GM23338 (cell line): ENCODE results near the gene DNASE1L2. TPM values are rescaled to one million over a fixed set of nuclear protein-coding genes. Genes with fewer than 3 reads are reported as not detected.
A peak's percentile ranks its signal among the peaks of the same experiment; 100 is the strongest.

ENCODE experiments used
- ATAC-seq: fragments of 200-7000 bp; cut with Tn5 transposase; 3 replicates; pipeline ENCODE4 v1.9.1; 2020
- DNase-seq: peaks from one replicate; pipeline ENCODE4 v3.0.0-alpha.2; 2015; ENCODE audit warnings: low spot score
- H2AFZ ChIP-seq: fragments of 200-600 bp; sonication (generic); 2 replicates; pipeline ENCODE4 v1.8.0; 2016; ENCODE audit warnings: antibody characterized with exemption, mild to moderate bottlenecking, moderate library complexity
- H3F3A ChIP-seq: fragments of 200-600 bp; sonication (generic); replicated peaks from 2 replicates; pipeline ENCODE4 v1.8.0; 2017; ENCODE audit warnings: antibody characterized with exemption, mixed run types, low read depth
- H3K27ac ChIP-seq: fragments of 200-600 bp; sonication (generic); 2 replicates; pipeline ENCODE4 v1.6.1; 2016; ENCODE audit warnings: low read depth
- H3K27me3 ChIP-seq: fragments of 200-600 bp; sonication (generic); 2 replicates; pipeline ENCODE4 v1.8.0; 2016; ENCODE audit warnings: mild to moderate bottlenecking, mixed run types, moderate library complexity; ENCODE audit not compliant: insufficient read depth
- H3K36me3 ChIP-seq: fragments of 200-600 bp; sonication (generic); 2 replicates; pipeline ENCODE4 v1.8.0; 2016; ENCODE audit warnings: mild to moderate bottlenecking; ENCODE audit not compliant: insufficient read depth
- H3K4me1 ChIP-seq: fragments of 200-600 bp; sonication (generic); 2 replicates; pipeline ENCODE4 v1.8.0; 2016; ENCODE audit warnings: mild to moderate bottlenecking, moderate library complexity; ENCODE audit not compliant: insufficient read depth
- H3K4me2 ChIP-seq: fragments of 200-600 bp; sonication (generic); 2 replicates; pipeline ENCODE4 v1.7.1; 2017; ENCODE audit warnings: mixed run types
- H3K4me3 ChIP-seq: fragments of 200-600 bp; sonication (generic); 2 replicates; pipeline ENCODE4 v1.6.1; 2016; ENCODE audit warnings: mixed run types
- H3K79me2 ChIP-seq: fragments of 200-600 bp; sonication (generic); replicated peaks from 2 replicates; pipeline ENCODE4 v1.8.0; 2017; ENCODE audit warnings: mild to moderate bottlenecking; ENCODE audit not compliant: insufficient read depth
- H3K9me2 ChIP-seq: fragments of 200-600 bp; sonication (generic); 2 replicates; pipeline ENCODE4 v1.8.0; 2017; ENCODE audit not compliant: insufficient read depth
- H4K20me1 ChIP-seq: fragments of 200-600 bp; sonication (generic); replicated peaks from 2 replicates; pipeline ENCODE4 v1.8.0; 2017; ENCODE audit warnings: mild to moderate bottlenecking; ENCODE audit not compliant: insufficient read depth
- H3K27ac Mint-ChIP-seq: 2 replicates; pipeline ENCODE4 v1.8.0; 2020; ENCODE audit warnings: inconsistent platforms, mild to moderate bottlenecking, moderate library complexity, mixed read lengths
- H3K27me3 Mint-ChIP-seq: 3 replicates; pipeline ENCODE4 v1.8.0; 2022; ENCODE audit warnings: low read depth, mild to moderate bottlenecking, moderate library complexity, mixed read lengths, inconsistent platforms; ENCODE audit not compliant: insufficient read depth, poor library complexity
- H3K36me3 Mint-ChIP-seq: 3 replicates; pipeline ENCODE4 v1.8.0; 2021; ENCODE audit warnings: low read depth, mild to moderate bottlenecking, inconsistent platforms, moderate library complexity, mixed read lengths
- H3K4me1 Mint-ChIP-seq: 3 replicates; pipeline ENCODE4 v1.8.0; 2020; ENCODE audit warnings: mild to moderate bottlenecking, inconsistent platforms, mixed read lengths
- H3K4me3 Mint-ChIP-seq: 3 replicates; pipeline ENCODE4 v1.8.0; 2021; ENCODE audit warnings: moderate library complexity, mild to moderate bottlenecking, inconsistent platforms, mixed read lengths
- H3K9me3 Mint-ChIP-seq: 3 replicates; pipeline ENCODE4 v1.8.0; 2020; ENCODE audit warnings: moderate library complexity, mild to moderate bottlenecking, inconsistent platforms, mixed read lengths
- CREB1 ChIP-seq: fragments of 250-450 bp; sonication (Bioruptor Pico); IDR thresholded peaks from 2 replicates; pipeline ENCODE4 v1.5.0; 2020; ENCODE audit warnings: low read depth, mild to moderate bottlenecking, moderate library complexity
- CTCF ChIP-seq, 2 experiments: fragments of 200-600 bp in 1 of 2; sonication (generic) in 1 of 2; conservative IDR thresholded peaks; 2 replicates each; pipeline versions ENCODE4 v1.5.1 to v1.6.1; 2016 to 2017; ENCODE audit warnings: antibody characterized with exemption in 2 of 2, low read depth in 2 of 2, mild to moderate bottlenecking in 2 of 2, moderate library complexity in 1 of 2
- EZH2 ChIP-seq: fragments of 200-600 bp; sonication (generic); IDR thresholded peaks from one replicate; pipeline ENCODE4 v1.8.0; 2017; ENCODE audit warnings: antibody characterized with exemption, mild to moderate bottlenecking, low read depth; ENCODE audit not compliant: unreplicated experiment
- EZH2phosphoT487 ChIP-seq: fragments of 200-600 bp; sonication (generic); IDR thresholded peaks from one replicate; pipeline ENCODE4 v1.8.1; 2018; ENCODE audit warnings: antibody characterized with exemption; ENCODE audit not compliant: unreplicated experiment
- JUNB ChIP-seq: IDR thresholded peaks from one replicate; pipeline ENCODE4 v1.6.1; 2016; ENCODE audit warnings: antibody characterized with exemption; ENCODE audit not compliant: unreplicated experiment
- NANOG ChIP-seq: IDR thresholded peaks from 2 replicates; pipeline ENCODE4 v1.6.1; 2016; ENCODE audit warnings: antibody characterized with exemption, borderline replicate concordance
- POLR2AphosphoS5 ChIP-seq: IDR thresholded peaks from 2 replicates; pipeline ENCODE4 v1.6.1; 2016; ENCODE audit warnings: antibody characterized with exemption, low read depth
- REST ChIP-seq: IDR thresholded peaks from one replicate; pipeline ENCODE4 v1.6.1; 2018; ENCODE audit warnings: antibody characterized with exemption; ENCODE audit not compliant: unreplicated experiment
- STAT1 ChIP-seq: IDR thresholded peaks from one replicate; pipeline ENCODE4 v1.6.1; 2016; ENCODE audit warnings: antibody characterized with exemption; ENCODE audit not compliant: unreplicated experiment
- ZNF114 ChIP-seq: fragments of 250-450 bp; sonication (Bioruptor Pico); IDR thresholded peaks from 2 replicates; pipeline ENCODE4 v1.5.0; 2020; ENCODE audit warnings: mild to moderate bottlenecking, moderate library complexity
- ZNF331 ChIP-seq: fragments of 250-450 bp; sonication (Bioruptor Pico); IDR thresholded peaks from 2 replicates; pipeline ENCODE4 v1.5.0; 2020; ENCODE audit warnings: low read depth, mild to moderate bottlenecking, moderate library complexity
- polyA plus RNA-seq: library from polyadenylated mRNA; unstranded; fragments of >200 nt; fragmentation: Nextera tagmentation; extraction: Ambion mirVana; gene quantifications from 2 replicates; pipeline ENCODE4 v1.2.1, GENCODE V29; 2016
- total RNA-seq: library from RNA; depleted of rRNA; stranded (reverse); fragments of >200 nt; shearing (Covaris generic); gene quantifications from 2 replicates; pipeline ENCODE4 v1.2.3, GENCODE V29; 2014
- TF ChIP-seq, protein P1 (sequence below): fragments of 250-450 bp; sonication (Bioruptor Pico); IDR thresholded peaks from 2 replicates; pipeline ENCODE4 v1.5.0; 2020; ENCODE audit warnings: mild to moderate bottlenecking, moderate library complexity
- TF ChIP-seq, protein P2 (sequence below): IDR thresholded peaks from 2 replicates; pipeline ENCODE4 v1.6.1; 2016; ENCODE audit warnings: antibody characterized with exemption

Gene DNASE1L2
- total and polyA plus RNA-seq, 2 experiments from 2014 or later, result 0.23 TPM; not detected in 1

- TF ChIP-seq, protein P1, sequence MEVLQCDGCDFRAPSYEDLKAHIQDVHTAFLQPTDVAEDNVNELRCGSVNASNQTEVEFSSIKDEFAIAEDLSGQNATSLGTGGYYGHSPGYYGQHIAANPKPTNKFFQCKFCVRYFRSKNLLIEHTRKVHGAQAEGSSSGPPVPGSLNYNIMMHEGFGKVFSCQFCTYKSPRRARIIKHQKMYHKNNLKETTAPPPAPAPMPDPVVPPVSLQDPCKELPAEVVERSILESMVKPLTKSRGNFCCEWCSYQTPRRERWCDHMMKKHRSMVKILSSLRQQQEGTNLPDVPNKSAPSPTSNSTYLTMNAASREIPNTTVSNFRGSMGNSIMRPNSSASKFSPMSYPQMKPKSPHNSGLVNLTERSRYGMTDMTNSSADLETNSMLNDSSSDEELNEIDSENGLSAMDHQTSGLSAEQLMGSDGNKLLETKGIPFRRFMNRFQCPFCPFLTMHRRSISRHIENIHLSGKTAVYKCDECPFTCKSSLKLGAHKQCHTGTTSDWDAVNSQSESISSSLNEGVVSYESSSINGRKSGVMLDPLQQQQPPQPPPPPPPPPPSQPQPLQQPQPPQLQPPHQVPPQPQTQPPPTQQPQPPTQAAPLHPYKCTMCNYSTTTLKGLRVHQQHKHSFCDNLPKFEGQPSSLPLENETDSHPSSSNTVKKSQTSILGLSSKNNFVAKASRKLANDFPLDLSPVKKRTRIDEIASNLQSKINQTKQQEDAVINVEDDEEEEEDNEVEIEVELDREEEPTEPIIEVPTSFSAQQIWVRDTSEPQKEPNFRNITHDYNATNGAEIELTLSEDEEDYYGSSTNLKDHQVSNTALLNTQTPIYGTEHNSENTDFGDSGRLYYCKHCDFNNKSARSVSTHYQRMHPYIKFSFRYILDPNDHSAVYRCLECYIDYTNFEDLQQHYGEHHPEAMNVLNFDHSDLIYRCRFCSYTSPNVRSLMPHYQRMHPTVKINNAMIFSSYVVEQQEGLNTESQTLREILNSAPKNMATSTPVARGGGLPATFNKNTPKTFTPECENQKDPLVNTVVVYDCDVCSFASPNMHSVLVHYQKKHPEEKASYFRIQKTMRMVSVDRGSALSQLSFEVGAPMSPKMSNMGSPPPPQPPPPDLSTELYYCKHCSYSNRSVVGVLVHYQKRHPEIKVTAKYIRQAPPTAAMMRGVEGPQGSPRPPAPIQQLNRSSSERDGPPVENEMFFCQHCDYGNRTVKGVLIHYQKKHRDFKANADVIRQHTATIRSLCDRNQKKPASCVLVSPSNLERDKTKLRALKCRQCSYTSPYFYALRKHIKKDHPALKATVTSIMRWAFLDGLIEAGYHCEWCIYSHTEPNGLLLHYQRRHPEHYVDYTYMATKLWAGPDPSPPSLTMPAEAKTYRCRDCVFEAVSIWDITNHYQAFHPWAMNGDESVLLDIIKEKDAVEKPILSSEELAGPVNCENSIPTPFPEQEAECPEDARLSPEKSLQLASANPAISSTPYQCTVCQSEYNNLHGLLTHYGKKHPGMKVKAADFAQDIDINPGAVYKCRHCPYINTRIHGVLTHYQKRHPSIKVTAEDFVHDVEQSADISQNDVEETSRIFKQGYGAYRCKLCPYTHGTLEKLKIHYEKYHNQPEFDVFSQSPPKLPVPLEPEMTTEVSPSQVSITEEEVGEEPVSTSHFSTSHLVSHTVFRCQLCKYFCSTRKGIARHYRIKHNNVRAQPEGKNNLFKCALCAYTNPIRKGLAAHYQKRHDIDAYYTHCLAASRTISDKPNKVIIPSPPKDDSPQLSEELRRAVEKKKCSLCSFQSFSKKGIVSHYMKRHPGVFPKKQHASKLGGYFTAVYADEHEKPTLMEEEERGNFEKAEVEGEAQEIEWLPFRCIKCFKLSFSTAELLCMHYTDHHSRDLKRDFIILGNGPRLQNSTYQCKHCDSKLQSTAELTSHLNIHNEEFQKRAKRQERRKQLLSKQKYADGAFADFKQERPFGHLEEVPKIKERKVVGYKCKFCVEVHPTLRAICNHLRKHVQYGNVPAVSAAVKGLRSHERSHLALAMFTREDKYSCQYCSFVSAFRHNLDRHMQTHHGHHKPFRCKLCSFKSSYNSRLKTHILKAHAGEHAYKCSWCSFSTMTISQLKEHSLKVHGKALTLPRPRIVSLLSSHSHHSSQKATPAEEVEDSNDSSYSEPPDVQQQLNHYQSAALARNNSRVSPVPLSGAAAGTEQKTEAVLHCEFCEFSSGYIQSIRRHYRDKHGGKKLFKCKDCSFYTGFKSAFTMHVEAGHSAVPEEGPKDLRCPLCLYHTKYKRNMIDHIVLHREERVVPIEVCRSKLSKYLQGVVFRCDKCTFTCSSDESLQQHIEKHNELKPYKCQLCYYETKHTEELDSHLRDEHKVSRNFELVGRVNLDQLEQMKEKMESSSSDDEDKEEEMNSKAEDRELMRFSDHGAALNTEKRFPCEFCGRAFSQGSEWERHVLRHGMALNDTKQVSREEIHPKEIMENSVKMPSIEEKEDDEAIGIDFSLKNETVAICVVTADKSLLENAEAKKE, result no peak
Measured at GRCh38 chr16:2235234-2235651, 1.0 kb upstream of the DNASE1L2 start (continued).

- Histone ChIP-seq H3K79me2 (no peaks in the 10 kb centered on the region), H3K4me3 (peak overlapping the region; percentile 65), H3K27me3 (peaks cover 18% of the 10 kb centered on the region), H3K36me3 (0 out of 2 replicates have a peak, but pooled peaks cover 5% of the 10 kb centered on the region), H3K4me2 (peak overlapping the region; percentile 92), H3K9me2 (no peaks in the 10 kb centered on the region), H3K27ac (no peak overlapping the region), H2AFZ (no peak overlapping the region), H3F3A (peaks cover 2% of the 10 kb centered on the region; the same call in 1 of the 2 replicates), H4K20me1 (no peaks in the 10 kb centered on the region; the same call in 1 of the 2 replicates), H3K4me1 (no peaks in the 10 kb centered on the region)
- Mint-ChIP-seq H3K27ac (no peak overlapping the region), H3K9me3 (no peaks in the 10 kb centered on the region), H3K27me3 (peaks cover 25% of the 10 kb centered on the region), H3K4me1 (no peaks in the 10 kb centered on the region), H3K36me3 (0 out of 3 replicates have a peak, but pooled peaks cover 8% of the 10 kb centered on the region), H3K4me3 (peak overlapping the region; percentile 53; the same call in 2 of the 3 replicates)
- no peak for ATAC-seq
- no peak for DNase-seq
- TF ChIP-seq REST (no peak), POLR2AphosphoS5 (no peak), STAT1 (no peak), ZNF114 (CRISPR knock-in tag) (no peak), ZNF331 (CRISPR knock-in tag) (no peak), JUNB (no peak), EZH2 (no peak), CREB1 (no peak), EZH2phosphoT487 (no peak), CTCF (conservative IDR thresholded peaks at IDR 0.05; ENCODE audit: low read depth in 2 of 2) (no peak), NANOG (no peak)
- TF ChIP-seq, protein P2, sequence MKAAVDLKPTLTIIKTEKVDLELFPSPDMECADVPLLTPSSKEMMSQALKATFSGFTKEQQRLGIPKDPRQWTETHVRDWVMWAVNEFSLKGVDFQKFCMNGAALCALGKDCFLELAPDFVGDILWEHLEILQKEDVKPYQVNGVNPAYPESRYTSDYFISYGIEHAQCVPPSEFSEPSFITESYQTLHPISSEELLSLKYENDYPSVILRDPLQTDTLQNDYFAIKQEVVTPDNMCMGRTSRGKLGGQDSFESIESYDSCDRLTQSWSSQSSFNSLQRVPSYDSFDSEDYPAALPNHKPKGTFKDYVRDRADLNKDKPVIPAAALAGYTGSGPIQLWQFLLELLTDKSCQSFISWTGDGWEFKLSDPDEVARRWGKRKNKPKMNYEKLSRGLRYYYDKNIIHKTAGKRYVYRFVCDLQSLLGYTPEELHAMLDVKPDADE, result no peak
Measured at GRCh38 chr16:2235695-2236336, 428 bp upstream of the DNASE1L2 start.
